ENCODE results near the gene SLC36A2. TPM values are rescaled to one million over a fixed set of nuclear protein-coding genes. Genes with fewer than 3 reads are reported as not detected.

Gene SLC36A2
- total RNA-seq, 2 experiments from 2014 or later = not detected

GRCh38 chr5:151267491-151268260, 79.7 kb downstream of the SLC36A2 start:
- H3K4me3 Mint-ChIP-seq = no peak overlapping the region
- H3K27ac Mint-ChIP-seq = no peak overlapping the region
- no peak for DNase-seq
- H3K9me3 Mint-ChIP-seq = no peaks in the 10 kb centered on the region
- POLR2A ChIA-PET = no interaction called here
- H3K27me3 Mint-ChIP-seq = no peaks in the 10 kb centered on the region
- CTCF ChIA-PET = interaction anchor here (1.4 kb wide), 1 partner anchor 14 kb away, joined by 5 read pairs; no protein-coding TSS in a partner anchor
- H3K36me3 Mint-ChIP-seq (ENCODE audit: low read depth) = peaks cover 26% of the 10 kb centered on the region
- peaks cover 12% of the 10 kb centered on the region for H3K4me1 Mint-ChIP-seq

Other genes starting within 250 kb of the SLC36A2 start
- gene ANXA6, start 189.8 kb downstream of the SLC36A2 start, total RNA-seq = 100 to 1,000 TPM; 494 to 508 TPM
- 10 to 100 TPM; 79.4 to 84.1 TPM for gene CCDC69, start 123.5 kb downstream of the SLC36A2 start, total RNA-seq
- gene GM2A, start 94.4 kb downstream of the SLC36A2 start, total RNA-seq = 10 to 100 TPM; 15.9 to 19.5 TPM
- gene SLC36A3, start 43.8 kb downstream of the SLC36A2 start, total RNA-seq = not detected
- gene SLC36A1, start 100.0 kb upstream of the SLC36A2 start, total RNA-seq = 1 to 10 TPM; 5.8 TPM
- gene FAT2, start 243.8 kb upstream of the SLC36A2 start, total RNA-seq = not detected

All from activated CD4-positive, alpha-beta T cell treated with anti-CD3 and anti-CD28 coated beads, Interleukin-2, amount 10 ng/mL, durations not matched to agents 7 days and 5 days (primary cell).